Naive thymus-derived CD4-positive, alpha-beta T cell (primary cell): ENCODE results near the gene JPH3. TPM values are rescaled to one million over a fixed set of nuclear protein-coding genes. Genes with fewer than 3 reads are reported as not detected.
A peak's percentile ranks its signal among the peaks of the same experiment; 100 is the strongest.
"Not testable (repeated sequence)": the region's sequence is repeated elsewhere in the genome, so short reads cannot be mapped to it uniquely, and the experiment has no call there.

Experiments used
- ATAC-seq: fragments of 150-1000 bp; cut with Tn5 transposase; 2 replicates; pipeline ENCODE4 v1.10.0; 2021; ENCODE audit warnings: mild to moderate bottlenecking, moderate library complexity
- CTCF ChIA-PET: fragments of 350-600 bp; sonication (Branson Sonifier 250); formaldehyde crosslinking; loops from one replicate; lab custom pipeline; 2021; ENCODE audit warnings: antibody characterized with exemption; lab: Charles Lee
- POLR2A ChIA-PET: fragments of 350-600 bp; sonication (Branson Sonifier 250); formaldehyde crosslinking; loops from one replicate; lab custom pipeline; 2021; ENCODE audit warnings: antibody characterized with exemption, inconsistent platforms; lab: Charles Lee
- DNase-seq, 9 donors: peaks; one replicate each; pipeline versions ENCODE4 v3.0.0 to v3.0.0-alpha.2; 2020 to 2022; ENCODE audit warnings: mixed read lengths in 1 of 9
- H3K27ac ChIP-seq: one replicate; pipeline ENCODE4 v1.7.0; 2013; ENCODE audit warnings: mild to moderate bottlenecking, low read depth, low read length, moderate library complexity
- H3K27me3 ChIP-seq, 2 donors: one replicate each; pipeline ENCODE4 v1.7.0; 2013; ENCODE audit warnings: low read length in 2 of 2, mild to moderate bottlenecking in 2 of 2, moderate library complexity in 2 of 2; ENCODE audit not compliant: control insufficient read depth in 2 of 2, insufficient read depth in 2 of 2
- H3K36me3 ChIP-seq, 3 experiments: 1 replicate in 2 of 3; 2 replicates in 1 of 3; pipeline ENCODE4 v1.7.0; 2013; ENCODE audit warnings: low read length in 3 of 3, mild to moderate bottlenecking in 3 of 3, moderate library complexity in 1 of 3; ENCODE audit not compliant: insufficient read depth in 3 of 3, control insufficient read depth in 2 of 3
- H3K4me1 ChIP-seq, 2 donors: one replicate each; pipeline ENCODE4 v1.7.0; 2013; ENCODE audit warnings: low read length in 2 of 2, mild to moderate bottlenecking in 2 of 2, moderate library complexity in 1 of 2; ENCODE audit not compliant: control insufficient read depth in 2 of 2, insufficient read depth in 2 of 2
- H3K4me3 ChIP-seq: 2 replicates; pipeline ENCODE4 v1.7.0; 2013; ENCODE audit warnings: mild to moderate bottlenecking, low read length
- H3K9me3 ChIP-seq, 3 experiments: 1 replicate in 2 of 3; 2 replicates in 1 of 3; pipeline ENCODE4 v1.7.0; 2013; ENCODE audit warnings: low read length in 3 of 3; ENCODE audit not compliant: control insufficient read depth in 2 of 3
- H3K27ac Mint-ChIP-seq, 9 donors: one replicate each; pipeline ENCODE4 v1.8.0; 2020 to 2022; ENCODE audit warnings: mixed read lengths in 9 of 9, mild to moderate bottlenecking in 8 of 9, moderate library complexity in 5 of 9, inconsistent platforms in 2 of 9
- H3K27me3 Mint-ChIP-seq, 5 donors: one replicate each; pipeline ENCODE4 v1.8.0; 2021 to 2022; ENCODE audit warnings: mixed read lengths in 5 of 5, mild to moderate bottlenecking in 1 of 5
- H3K36me3 Mint-ChIP-seq, 5 donors: one replicate each; pipeline ENCODE4 v1.8.0; 2020 to 2022; ENCODE audit warnings: mixed read lengths in 5 of 5, mild to moderate bottlenecking in 3 of 5, inconsistent platforms in 1 of 5
- H3K4me1 Mint-ChIP-seq, 7 donors: one replicate each; pipeline ENCODE4 v1.8.0; 2020 to 2022; ENCODE audit warnings: mixed read lengths in 7 of 7, mild to moderate bottlenecking in 3 of 7, inconsistent platforms in 1 of 7
- H3K4me3 Mint-ChIP-seq, 10 donors: one replicate each; pipeline ENCODE4 v1.8.0; 2020 to 2022; ENCODE audit warnings: mild to moderate bottlenecking in 10 of 10, mixed read lengths in 10 of 10, moderate library complexity in 6 of 10, inconsistent platforms in 2 of 10
- H3K9me3 Mint-ChIP-seq, 11 donors: one replicate each; pipeline ENCODE4 v1.8.0; 2020 to 2022; ENCODE audit warnings: mixed read lengths in 11 of 11, mild to moderate bottlenecking in 4 of 11, inconsistent platforms in 1 of 11, moderate library complexity in 1 of 11
- intact Hi-C, 2 donors: fragments of 100-400 bp; cut with micrococcal nuclease; formaldehyde crosslinking; loops; one replicate each; pipeline ENCODE4 v1.15.1; 2023
- polyA plus RNA-seq, 2 donors: library from polyadenylated mRNA; unstranded; fragments of 300-500 nt; fragmentation: Illumina TruSeq; gene quantifications; one replicate each; pipeline ENCODE4 v1.2.3, GENCODE V29; 2021
- total RNA-seq, 6 experiments: library from RNA in 5 of 6; stranded (reverse) in 5 of 6; gene quantifications; 1 replicate in 5 of 6; 2 replicates in 1 of 6; pipeline ENCODE4 v1.2.3 and lab custom pipeline; 2021 to 2026

Gene JPH3
- total and polyA plus RNA-seq, 7 experiments from 2014 or later = not detected

DNA sequence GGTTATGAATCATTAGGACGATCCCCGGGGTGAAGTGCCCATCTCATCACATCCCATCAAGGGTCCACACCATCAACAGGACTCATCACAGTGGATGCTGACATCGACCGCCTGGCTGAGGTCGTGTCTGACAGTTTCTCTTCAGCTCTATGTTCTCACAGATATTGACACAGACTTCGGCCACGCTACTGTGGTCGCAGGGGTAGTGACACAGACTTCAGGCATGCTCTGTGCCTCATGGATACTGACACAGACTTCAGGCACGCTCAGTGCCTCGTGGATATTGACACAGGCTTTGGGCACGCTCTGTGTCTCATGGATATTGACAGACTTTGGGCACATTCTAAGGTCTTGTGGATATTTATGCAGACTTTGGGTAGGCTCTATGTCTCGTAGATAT lies 113.3 kb downstream of the JPH3 start:
- intact Hi-C loops = no loop called here
- H3K36me3 ChIP-seq = peaks cover 0 to 58% (median 7%) of the 10 kb centered on the region in 3 experiments
- Mint-ChIP-seq H3K4me3 (peak overlapping the region in 1 of 10 donors; percentile 21), H3K36me3 (peaks cover 6 to 51% (median 18%) of the 10 kb centered on the region in 5 donors), H3K4me1 (peaks cover 13 to 45% (median 27%) of the 10 kb centered on the region in 7 donors), H3K9me3 (no peaks in the 10 kb centered on the region), H3K27ac (peak overlapping the region in 7 of 9 donors; percentile 49 to 95 (median 87)), H3K27me3 (no peaks in the 10 kb centered on the region)
- peaks cover 11 to 26% of the 10 kb centered on the region in 2 donors for H3K4me1 ChIP-seq
- ChIA-PET POLR2A (interaction anchor here (1.3 kb wide), 1 partner anchor 15 kb away, joined by 6 read pairs; no protein-coding TSS in a partner anchor), CTCF (no interaction called here)
- no peaks in the 10 kb centered on the region for H3K9me3 ChIP-seq
- H3K4me3 ChIP-seq = no peak overlapping the region
- H3K27me3 ChIP-seq = no peaks in the 10 kb centered on the region
- DNase-seq = no peak
- ATAC-seq = no peak
- H3K27ac ChIP-seq = no peak overlapping the region

DNA sequence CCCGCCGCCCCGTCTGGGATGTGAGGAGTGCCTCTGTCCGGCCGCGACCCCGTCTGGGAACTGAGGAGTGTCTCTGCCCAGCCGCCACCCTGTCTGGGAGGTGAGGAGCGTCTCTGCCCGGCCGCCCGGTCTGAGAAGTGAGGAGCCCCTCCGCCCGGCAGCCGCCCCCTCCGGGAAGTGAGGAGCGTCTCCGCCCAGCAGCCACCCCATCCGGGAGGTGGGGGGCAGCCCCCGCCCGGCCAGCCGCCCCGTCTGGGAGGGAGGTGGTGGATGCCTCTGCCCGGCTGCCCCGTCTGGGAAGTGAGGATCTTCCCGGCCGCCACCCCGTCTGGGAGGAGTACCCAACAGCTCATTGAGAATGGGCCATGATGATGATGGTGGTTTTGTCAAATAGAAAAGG lies 116.5 kb downstream of the JPH3 start:
- H3K4me3 ChIP-seq, H3K27me3 Mint-ChIP-seq, POLR2A ChIA-PET, ATAC-seq, H3K4me1 ChIP-seq, DNase-seq, CTCF ChIA-PET, H3K9me3 ChIP-seq, H3K9me3 Mint-ChIP-seq, intact Hi-C loops, H3K27ac ChIP-seq, H3K27me3 ChIP-seq, H3K4me3 Mint-ChIP-seq: not testable (repeated sequence)
- Mint-ChIP-seq H3K4me1 (peaks cover 6 to 44% (median 29%) of the 10 kb centered on the region in 7 donors), H3K27ac (peak overlapping the region in 1 of 9 donors; percentile 22), H3K36me3 (peaks cover 9 to 66% (median 23%) of the 10 kb centered on the region in 5 donors)
- peaks cover 8 to 67% (median 16%) of the 10 kb centered on the region in 3 experiments for H3K36me3 ChIP-seq

DNA sequence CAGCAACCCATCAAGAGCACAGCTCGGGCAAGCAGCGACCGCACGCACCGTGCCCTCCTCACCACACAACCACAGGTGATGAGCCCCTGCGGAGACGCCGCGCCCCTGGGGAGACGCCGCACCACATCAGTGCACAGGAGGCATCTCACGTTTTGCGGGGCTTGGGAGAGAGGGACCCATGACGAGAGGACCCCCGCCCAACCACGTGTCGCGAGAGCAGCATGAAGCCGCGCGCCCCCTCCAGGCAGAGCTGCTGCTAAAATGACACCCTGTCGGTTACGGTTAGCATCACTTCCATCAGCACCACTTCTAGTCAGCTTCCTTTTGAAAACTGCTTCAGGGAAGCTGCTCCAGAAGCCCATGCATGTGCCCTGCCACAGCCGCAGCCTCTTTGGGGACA lies 118.1 kb downstream of the JPH3 start:
- no peak for DNase-seq
- peaks cover 8 to 63% (median 15%) of the 10 kb centered on the region in 3 experiments for H3K36me3 ChIP-seq
- intact Hi-C loops = no loop called here
- Mint-ChIP-seq H3K27me3 (no peaks in the 10 kb centered on the region), H3K27ac (no peak overlapping the region), H3K36me3 (peaks cover 7 to 67% (median 24%) of the 10 kb centered on the region in 5 donors), H3K4me1 (peaks cover 7 to 47% (median 16%) of the 10 kb centered on the region in 7 donors), H3K4me3 (no peak overlapping the region), H3K9me3 (no peaks in the 10 kb centered on the region)
- ChIA-PET POLR2A (interaction anchor here (0.6 kb wide), 1 partner anchor 59 kb away, joined by 3 read pairs; no protein-coding TSS in a partner anchor), CTCF (no interaction called here)
- ATAC-seq = no peak
- no peak overlapping the region for H3K4me3 ChIP-seq
- H3K4me1 ChIP-seq = no peaks in the 10 kb centered on the region
- no peaks in the 10 kb centered on the region for H3K27me3 ChIP-seq
- H3K9me3 ChIP-seq = no peaks in the 10 kb centered on the region
- no peak overlapping the region for H3K27ac ChIP-seq

DNA sequence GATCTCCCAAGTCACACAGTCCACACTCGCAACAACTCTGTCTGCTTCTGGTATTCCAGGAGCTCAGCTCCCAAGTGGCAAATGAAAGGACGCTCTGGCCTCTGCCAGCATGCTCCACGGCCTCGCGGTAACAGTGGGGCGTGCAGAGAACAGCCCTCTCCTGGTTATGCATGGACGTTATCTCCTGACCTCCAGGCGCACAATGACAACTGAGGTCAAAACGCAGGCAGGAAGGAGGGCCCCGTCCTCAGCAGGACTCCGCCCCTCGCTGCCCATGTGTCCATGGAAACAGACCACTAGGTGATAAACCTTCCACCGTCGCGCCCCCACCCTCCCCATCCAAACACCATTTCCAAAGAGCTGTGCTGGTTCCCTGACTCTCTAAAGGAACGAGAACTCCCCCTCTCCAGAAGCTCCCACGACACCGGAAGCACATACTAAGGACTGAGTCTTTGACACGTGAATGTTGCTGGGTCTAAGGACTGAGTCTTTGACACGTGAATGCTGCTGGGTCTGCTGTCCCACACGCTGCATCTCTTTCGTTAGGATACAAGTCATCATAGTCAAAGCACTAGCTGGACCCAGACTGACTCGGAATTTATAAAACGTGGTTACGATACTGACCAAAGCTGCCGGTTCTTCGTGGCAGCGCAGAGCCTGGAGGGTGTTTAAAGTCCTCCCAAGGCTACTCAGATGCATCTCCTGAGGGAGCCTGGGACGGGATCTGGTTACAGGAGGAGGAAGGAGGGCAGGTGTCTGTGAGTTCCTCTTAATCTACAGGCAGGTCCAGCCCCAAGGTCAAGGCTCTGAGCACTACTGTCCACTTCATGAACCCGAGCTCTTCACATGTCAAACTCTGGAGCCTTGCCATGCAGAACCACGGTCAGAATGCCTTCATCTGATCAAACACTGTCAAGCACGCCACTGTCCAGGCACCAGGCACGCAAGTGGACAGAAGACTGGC lies 119.6 kb downstream of the JPH3 start:
- ATAC-seq (no peak), DNase-seq (no peak)
- Histone ChIP-seq H3K36me3 (peaks cover 8 to 58% (median 10%) of the 10 kb centered on the region in 3 experiments), H3K9me3 (no peaks in the 10 kb centered on the region), H3K27ac (no peak overlapping the region), H3K27me3 (no peaks in the 10 kb centered on the region), H3K4me1 (no peaks in the 10 kb centered on the region), H3K4me3 (no peak overlapping the region)
- no peak overlapping the region for H3K4me3 Mint-ChIP-seq
- peak overlapping the region in 2 of 9 donors; percentile 33 to 75 for H3K27ac Mint-ChIP-seq
- CTCF ChIA-PET = no interaction called here
- peaks cover 4 to 44% (median 14%) of the 10 kb centered on the region in 7 donors for H3K4me1 Mint-ChIP-seq
- no peaks in the 10 kb centered on the region for H3K27me3 Mint-ChIP-seq
- peaks cover 6 to 66% (median 22%) of the 10 kb centered on the region in 5 donors for H3K36me3 Mint-ChIP-seq
- no peaks in the 10 kb centered on the region for H3K9me3 Mint-ChIP-seq
- intact Hi-C loops = no loop called here
- POLR2A ChIA-PET = no interaction called here

DNA sequence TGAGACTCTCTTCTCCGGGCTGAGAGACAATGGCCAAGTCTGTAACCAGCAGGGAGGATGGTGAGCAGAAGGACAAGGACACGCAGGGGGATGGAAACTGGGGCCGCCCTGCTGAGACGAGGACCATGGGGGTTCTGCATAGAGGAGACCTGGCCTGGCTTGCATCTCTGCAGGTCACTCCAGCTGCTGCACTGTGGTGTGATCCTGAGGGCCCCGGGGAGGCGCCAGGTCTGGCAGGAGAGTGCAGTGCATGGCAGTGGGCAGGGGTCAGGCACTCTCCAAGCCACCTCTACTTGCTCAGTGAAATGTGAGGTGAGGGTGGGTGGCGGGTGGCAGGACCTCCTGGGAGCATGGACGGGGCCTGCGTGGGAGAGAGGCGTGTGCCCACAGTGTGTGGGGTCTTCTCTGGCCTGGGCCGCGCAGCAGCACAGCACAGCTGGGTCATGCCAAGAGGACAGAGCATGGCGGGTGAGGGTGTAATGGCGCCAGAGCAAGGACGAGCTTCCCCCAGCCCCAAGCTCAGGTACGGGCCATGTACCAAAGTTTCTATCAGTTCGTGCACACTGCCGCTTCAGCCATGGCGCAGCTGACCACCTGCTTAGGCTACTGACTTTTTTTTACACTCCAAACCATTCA lies 120.4 kb downstream of the JPH3 start:
- Histone ChIP-seq H3K9me3 (no peaks in the 10 kb centered on the region), H3K4me3 (no peak overlapping the region), H3K27me3 (no peaks in the 10 kb centered on the region), H3K4me1 (no peaks in the 10 kb centered on the region), H3K36me3 (peaks cover 8 to 60% (median 10%) of the 10 kb centered on the region in 3 experiments), H3K27ac (no peak overlapping the region)
- ChIA-PET POLR2A (no interaction called here), CTCF (no interaction called here)
- no peaks in the 10 kb centered on the region for H3K9me3 Mint-ChIP-seq
- H3K36me3 Mint-ChIP-seq = peaks cover 11 to 67% (median 22%) of the 10 kb centered on the region in 5 donors
- H3K4me1 Mint-ChIP-seq = peaks cover 4 to 40% (median 14%) of the 10 kb centered on the region in 7 donors
- peak overlapping the region in 2 of 9 donors; percentile 38 to 75 for H3K27ac Mint-ChIP-seq
- ATAC-seq (no peak), DNase-seq (no peak)
- peak overlapping the region in 1 of 10 donors; percentile 12 for H3K4me3 Mint-ChIP-seq
- intact Hi-C loops = no loop called here
- no peaks in the 10 kb centered on the region for H3K27me3 Mint-ChIP-seq

DNA sequence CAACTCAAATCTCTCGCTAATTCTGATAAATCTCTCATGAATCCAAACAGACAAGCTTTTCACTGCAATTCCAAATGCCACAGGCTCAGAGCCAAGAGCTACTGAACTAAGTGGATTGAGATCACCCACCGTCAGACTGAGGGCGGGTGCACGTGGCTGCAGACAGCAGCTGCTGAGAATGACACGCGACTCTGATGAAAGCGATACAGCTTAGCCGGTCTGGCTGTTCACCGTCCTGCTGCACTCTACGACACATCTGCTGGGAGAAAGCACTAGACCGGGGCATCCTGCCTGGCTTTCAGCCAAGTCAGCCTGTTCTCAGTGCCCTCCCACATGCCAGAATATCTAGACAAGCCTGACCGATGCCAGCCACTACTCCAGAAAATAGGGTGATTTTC lies 120.9 kb downstream of the JPH3 start:
- Mint-ChIP-seq H3K9me3 (no peaks in the 10 kb centered on the region), H3K4me1 (peaks cover 4 to 36% (median 14%) of the 10 kb centered on the region in 7 donors), H3K27me3 (no peaks in the 10 kb centered on the region), H3K36me3 (peaks cover 11 to 64% (median 22%) of the 10 kb centered on the region in 5 donors), H3K4me3 (peak overlapping the region in 1 of 10 donors; percentile 12), H3K27ac (peak overlapping the region in 2 of 9 donors; percentile 22 to 38)
- Histone ChIP-seq H3K4me1 (no peaks in the 10 kb centered on the region), H3K9me3 (no peaks in the 10 kb centered on the region), H3K36me3 (peaks cover 8 to 62% (median 10%) of the 10 kb centered on the region in 3 experiments), H3K27ac (no peak overlapping the region), H3K27me3 (no peaks in the 10 kb centered on the region), H3K4me3 (no peak overlapping the region)
- intact Hi-C loops = no loop called here
- ChIA-PET CTCF (no interaction called here), POLR2A (no interaction called here)
- ATAC-seq (peak; percentile 45), DNase-seq (no peak)
